Effector memory CD8-positive, alpha-beta T cell (primary cell): ENCODE results near the gene NT5C2.
A peak's percentile ranks its signal among the peaks of the same experiment; 100 is the strongest.

Source experiments
- ATAC-seq: fragments of 150-1000 bp; cut with Tn5 transposase; replicated peaks from 2 replicates; pipeline ENCODE4 v1.10.0; 2021; ENCODE audit warnings: mild to moderate bottlenecking, moderate library complexity
- DNase-seq, 3 experiments: peaks; one replicate each; pipeline ENCODE4 v3.0.0; 2021
- H3K27ac Mint-ChIP-seq, 2 donors: one replicate each; pipeline ENCODE4 v1.8.0; 2022; ENCODE audit warnings: mild to moderate bottlenecking in 2 of 2, mixed read lengths in 2 of 2, moderate library complexity in 2 of 2
- H3K27me3 Mint-ChIP-seq, 2 donors: one replicate each; pipeline ENCODE4 v1.8.0; 2022; ENCODE audit warnings: mixed read lengths in 2 of 2
- H3K36me3 Mint-ChIP-seq: one replicate; pipeline ENCODE4 v1.8.0; 2022; ENCODE audit warnings: mild to moderate bottlenecking, moderate library complexity, mixed read lengths; ENCODE audit not compliant: insufficient read depth
- H3K4me1 Mint-ChIP-seq, 2 donors: one replicate each; pipeline ENCODE4 v1.8.0; 2022; ENCODE audit warnings: low read depth in 2 of 2, mixed read lengths in 2 of 2
- H3K4me3 Mint-ChIP-seq, 2 donors: one replicate each; pipeline ENCODE4 v1.8.0; 2022; ENCODE audit warnings: mild to moderate bottlenecking in 2 of 2, mixed read lengths in 2 of 2, moderate library complexity in 2 of 2
- H3K9me3 Mint-ChIP-seq, 2 donors: one replicate each; pipeline ENCODE4 v1.8.0; 2022; ENCODE audit warnings: mixed read lengths in 2 of 2

Gene NT5C2

GRCh38 chr10:103040418-103040817, 152.7 kb downstream of the NT5C2 start:
- Mint-ChIP-seq H3K4me3 (no peak overlapping the region), H3K36me3 (no peaks in the 10 kb centered on the region), H3K27ac (peak overlapping the region in 1 of 2 donors; percentile 2), H3K9me3 (no peaks in the 10 kb centered on the region), H3K27me3 (no peaks in the 10 kb centered on the region), H3K4me1 (peaks cover 0 to 5% of the 10 kb centered on the region in 2 donors)
- no peak for ATAC-seq
- DNase-seq: no peak

- ATAC-seq (no peak), DNase-seq (no peak)
- Mint-ChIP-seq H3K4me3 (no peak overlapping the region), H3K4me1 (peaks cover 0 to 5% of the 10 kb centered on the region in 2 donors), H3K36me3 (no peaks in the 10 kb centered on the region), H3K27me3 (no peaks in the 10 kb centered on the region), H3K27ac (no peak overlapping the region), H3K9me3 (no peaks in the 10 kb centered on the region)
Measured at GRCh38 chr10:103038570-103038969, 154.5 kb downstream of the NT5C2 start.
